CD8-positive, alpha-beta memory T cell (primary cell): ENCODE data around the gene DYNLT2B. TPM values are rescaled to one million over a fixed set of nuclear protein-coding genes. Genes with fewer than 3 reads are reported as not detected.
"Not testable (repeated sequence)": the region's sequence is repeated elsewhere in the genome, so short reads cannot be mapped to it uniquely, and the experiment has no call there.

ENCODE experiments used
- CTCF ChIA-PET: fragments of 350-600 bp; sonication (Branson Sonifier 250); formaldehyde crosslinking; loops from one replicate; lab custom pipeline; 2021; ENCODE audit warnings: antibody characterized with exemption; lab: Charles Lee
- POLR2A ChIA-PET: fragments of 350-600 bp; sonication (Branson Sonifier 250); formaldehyde crosslinking; loops from one replicate; lab custom pipeline; 2021; ENCODE audit warnings: antibody characterized with exemption; lab: Charles Lee
- DNase-seq, 5 donors: peaks; one replicate each; pipeline versions ENCODE4 v3.0.0 to v3.0.0-alpha.2; 2020 to 2022; ENCODE audit warnings: mixed read lengths in 1 of 5
- H3K27ac ChIP-seq: one replicate; pipeline ENCODE4 v1.7.0; 2013; ENCODE audit warnings: low read depth, mild to moderate bottlenecking, low read length, moderate library complexity
- H3K27me3 ChIP-seq: 2 replicates; pipeline ENCODE4 v1.7.0; 2013; ENCODE audit warnings: low read length, mild to moderate bottlenecking; ENCODE audit not compliant: insufficient read depth, poor library complexity, severe bottlenecking
- H3K36me3 ChIP-seq: 2 replicates; pipeline ENCODE4 v1.7.0; 2013; ENCODE audit warnings: mild to moderate bottlenecking, low read length, moderate library complexity; ENCODE audit not compliant: insufficient read depth
- H3K4me1 ChIP-seq: 2 replicates; pipeline ENCODE4 v1.7.0; 2013; ENCODE audit warnings: mild to moderate bottlenecking, low read length, moderate library complexity; ENCODE audit not compliant: insufficient read depth
- H3K4me3 ChIP-seq: 2 replicates; pipeline ENCODE4 v1.7.0; 2013; ENCODE audit warnings: mild to moderate bottlenecking, low read length
- H3K9me3 ChIP-seq: 2 replicates; pipeline ENCODE4 v1.7.0; 2013; ENCODE audit warnings: mild to moderate bottlenecking, low read length
- H3K27ac Mint-ChIP-seq, 8 donors: one replicate each; pipeline ENCODE4 v1.8.0; 2020 to 2021; ENCODE audit warnings: mixed read lengths in 8 of 8, mild to moderate bottlenecking in 6 of 8, inconsistent platforms in 3 of 8, moderate library complexity in 3 of 8
- H3K27me3 Mint-ChIP-seq, 2 donors: one replicate each; pipeline ENCODE4 v1.8.0; 2020 to 2021; ENCODE audit warnings: mixed read lengths in 2 of 2, mild to moderate bottlenecking in 1 of 2, moderate library complexity in 1 of 2
- H3K36me3 Mint-ChIP-seq, 3 donors: one replicate each; pipeline ENCODE4 v1.8.0; 2020 to 2021; ENCODE audit warnings: mixed read lengths in 3 of 3, inconsistent platforms in 1 of 3, mild to moderate bottlenecking in 1 of 3
- H3K4me1 Mint-ChIP-seq, 3 donors: one replicate each; pipeline ENCODE4 v1.8.0; 2020 to 2021; ENCODE audit warnings: mixed read lengths in 3 of 3, inconsistent platforms in 1 of 3, mild to moderate bottlenecking in 1 of 3
- H3K4me3 Mint-ChIP-seq, 7 donors: one replicate each; pipeline ENCODE4 v1.8.0; 2020 to 2021; ENCODE audit warnings: mixed read lengths in 7 of 7, mild to moderate bottlenecking in 6 of 7, moderate library complexity in 4 of 7, inconsistent platforms in 2 of 7
- H3K9me3 Mint-ChIP-seq, 5 donors: one replicate each; pipeline ENCODE4 v1.8.0; 2020 to 2022; ENCODE audit warnings: mixed read lengths in 5 of 5, mild to moderate bottlenecking in 3 of 5, moderate library complexity in 2 of 5, inconsistent platforms in 1 of 5
- polyA plus RNA-seq: library from polyadenylated mRNA; unstranded; fragments of 300-500 nt; fragmentation: Illumina TruSeq; gene quantifications from one replicate; pipeline ENCODE4 v1.2.3, GENCODE V29; 2021
- total RNA-seq, 2 experiments: library from RNA; stranded (reverse); gene quantifications; one replicate each; pipeline ENCODE4 v1.2.3, GENCODE V29; 2021

Gene DYNLT2B
- 10 to 100 TPM in 1 of 2 experiments, 1 to 10 TPM in 1; 8.6 to 10.7 TPM for total RNA-seq
- 10.9 TPM for polyA plus RNA-seq

GRCh38 chr3:196317687-196318467 lies at the start of gene DYNLT2B:
TSS of gene DYNLT2B (minus strand) at chr3:196318240. CDS start at chr3:196318152, 88 bp downstream.
- POLR2A ChIA-PET: interaction anchor here (0.6 to 1.3 kb wide), 9 partner anchors 25 to 422 kb away, joined by 3 to 7 read pairs (median 4); partner anchors contain the start of genes PAK2 and UBXN7
- peak within 1 kb of the TSS; percentile 83 for H3K4me3 ChIP-seq
- CTCF ChIA-PET: interaction anchor here (1.5 kb wide), 2 partner anchors 44 to 65 kb away, joined by 3 to 5 read pairs; no protein-coding TSS in a partner anchor
- no peaks in the 10 kb centered on the region for H3K4me1 ChIP-seq
- Mint-ChIP-seq H3K4me3 (peak within 1 kb of the TSS; percentile 90 to 97 (median 95)), H3K4me1 (peaks cover 1 to 16% (median 12%) of the 10 kb centered on the region in 3 donors), H3K9me3 (no peaks in the 10 kb centered on the region), H3K27ac (peak within 1 kb of the TSS; percentile 94 to 99 (median 97)), H3K36me3 (peaks cover 0 to 5% (median 0%) of the 10 kb centered on the region in 3 donors), H3K27me3 (peaks cover 0 to 2% of the 10 kb centered on the region in 2 donors)
- H3K27me3 ChIP-seq: no peaks in the 10 kb centered on the region
- DNase-seq: peak; percentile 82 to 90 (median 88)
- H3K9me3 ChIP-seq: no peaks in the 10 kb centered on the region
- peak within 1 kb of the TSS; percentile 88 for H3K27ac ChIP-seq
- H3K36me3 ChIP-seq: no peaks in the 10 kb centered on the region

GRCh38 chr3:196365736-196366135 lies 47.7 kb upstream of the DYNLT2B start:
- Mint-ChIP-seq H3K27me3 (no peaks in the 10 kb centered on the region), H3K27ac (peak overlapping the region in 2 of 8 donors; percentile 4 to 20), H3K4me3 (no peak overlapping the region), H3K36me3 (peaks cover 5 to 71% (median 28%) of the 10 kb centered on the region in 3 donors), H3K4me1 (peaks cover 0 to 8% (median 6%) of the 10 kb centered on the region in 3 donors), H3K9me3 (no peaks in the 10 kb centered on the region)
- Histone ChIP-seq H3K27me3 (no peaks in the 10 kb centered on the region), H3K36me3 (peaks cover 18% of the 10 kb centered on the region), H3K9me3 (no peaks in the 10 kb centered on the region), H3K27ac (no peak overlapping the region), H3K4me1 (no peaks in the 10 kb centered on the region), H3K4me3 (no peak overlapping the region)
- POLR2A ChIA-PET: no interaction called here
- CTCF ChIA-PET: no interaction called here
- DNase-seq: no peak

GRCh38 chr3:196360586-196360985 lies 42.5 kb upstream of the DYNLT2B start:
- peaks cover 0 to 1% (median 0%) of the 10 kb centered on the region in 5 donors for H3K9me3 Mint-ChIP-seq
- no peak for DNase-seq
- H3K4me1 ChIP-seq: no peaks in the 10 kb centered on the region
- peaks cover 14 to 35% (median 30%) of the 10 kb centered on the region in 3 donors for H3K4me1 Mint-ChIP-seq
- ChIA-PET CTCF (no interaction called here), POLR2A (no interaction called here)
- H3K27me3 ChIP-seq: no peaks in the 10 kb centered on the region
- no peaks in the 10 kb centered on the region for H3K9me3 ChIP-seq
- H3K4me3 Mint-ChIP-seq: peak overlapping the region in 1 of 7 donors; percentile 69
- no peak overlapping the region for H3K27ac Mint-ChIP-seq
- no peak overlapping the region for H3K4me3 ChIP-seq
- peaks cover 12 to 84% (median 43%) of the 10 kb centered on the region in 3 donors for H3K36me3 Mint-ChIP-seq
- H3K27ac ChIP-seq: no peak overlapping the region
- H3K27me3 Mint-ChIP-seq: peaks cover 0 to 2% of the 10 kb centered on the region in 2 donors
- peaks cover 35% of the 10 kb centered on the region for H3K36me3 ChIP-seq

DNA sequence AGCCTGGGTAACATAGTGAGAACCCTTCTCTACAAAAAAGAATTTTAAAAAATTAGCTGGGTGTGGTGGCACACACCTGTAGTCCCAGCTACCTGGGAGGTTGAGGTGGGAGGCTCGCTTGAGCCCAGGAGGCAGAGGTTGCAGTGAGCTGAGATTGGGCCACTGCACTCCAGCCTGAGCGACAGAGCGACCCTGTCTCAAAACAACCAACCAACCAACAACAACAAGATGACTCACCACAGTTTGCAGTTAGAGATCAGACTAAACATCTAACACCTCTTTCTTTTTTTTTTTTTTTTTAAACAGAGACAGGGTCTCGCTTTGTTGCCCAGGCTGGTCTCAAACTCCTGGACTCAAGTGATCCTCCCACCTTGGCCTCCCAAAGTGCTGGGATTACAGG lies 40.5 kb upstream of the DYNLT2B start:
- H3K27me3 Mint-ChIP-seq, DNase-seq, H3K4me1 ChIP-seq, H3K27me3 ChIP-seq, H3K4me3 Mint-ChIP-seq, H3K4me3 ChIP-seq, H3K27ac ChIP-seq, H3K9me3 ChIP-seq, H3K9me3 Mint-ChIP-seq: not testable (repeated sequence)
- ChIA-PET CTCF (interaction anchor here (0.9 to 1.6 kb wide), 2 partner anchors 9 to 12 kb away, joined by 3 read pairs; no protein-coding TSS in a partner anchor), POLR2A (interaction anchor here (0.5 to 1.2 kb wide), 2 partner anchors 22 to 74 kb away, joined by 3 to 5 read pairs; partner anchors contain the start of gene UBXN7)
- peaks cover 47% of the 10 kb centered on the region for H3K36me3 ChIP-seq
- Mint-ChIP-seq H3K36me3 (peaks cover 12 to 88% (median 45%) of the 10 kb centered on the region in 3 donors), H3K4me1 (peaks cover 14 to 31% (median 27%) of the 10 kb centered on the region in 3 donors), H3K27ac (peak overlapping the region in 3 of 8 donors; percentile 52 to 87 (median 81))

DNA sequence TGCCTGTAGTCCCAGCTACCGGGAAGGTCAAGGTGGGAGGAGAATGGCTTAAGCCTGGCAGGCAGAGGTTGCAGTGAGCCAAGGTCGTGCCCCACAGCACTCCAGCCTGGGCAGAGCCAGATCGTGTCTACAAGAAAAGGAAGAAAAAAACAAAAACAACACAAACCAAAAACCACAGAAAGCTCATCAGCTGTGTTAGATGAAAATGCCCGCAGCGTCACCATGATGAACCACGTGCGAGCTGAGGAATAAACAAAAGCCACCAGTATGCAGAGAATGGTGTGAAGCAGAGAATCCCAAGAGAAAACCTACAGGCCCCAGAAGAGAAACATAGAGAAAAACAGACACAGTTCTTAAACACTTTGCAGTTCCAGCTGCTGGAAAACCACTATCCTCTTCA lies 39.9 kb upstream of the DYNLT2B start:
- Histone ChIP-seq H3K9me3 (no peaks in the 10 kb centered on the region), H3K36me3 (peaks cover 47% of the 10 kb centered on the region), H3K27ac (no peak overlapping the region), H3K4me1 (no peaks in the 10 kb centered on the region), H3K4me3 (no peak overlapping the region), H3K27me3 (no peaks in the 10 kb centered on the region)
- Mint-ChIP-seq H3K9me3 (peaks cover 0 to 1% (median 0%) of the 10 kb centered on the region in 5 donors), H3K27me3 (peaks cover 0 to 2% of the 10 kb centered on the region in 2 donors), H3K27ac (peak overlapping the region; percentile 9 to 87 (median 68)), H3K4me1 (peaks cover 14 to 31% (median 27%) of the 10 kb centered on the region in 3 donors), H3K36me3 (peaks cover 12 to 87% (median 48%) of the 10 kb centered on the region in 3 donors), H3K4me3 (peak overlapping the region in 3 of 7 donors; percentile 2 to 54 (median 34))
- POLR2A ChIA-PET: interaction anchor here (1.2 kb wide), 1 partner anchor 75 kb away, joined by 5 read pairs; the partner anchor contains the start of gene UBXN7
- CTCF ChIA-PET: interaction anchor here (0.9 to 1.6 kb wide), 2 partner anchors 8 to 12 kb away, joined by 3 read pairs; no protein-coding TSS in a partner anchor
- DNase-seq: peak in 3 of 5 donors; percentile 2 to 22 (median 7)

DNA sequence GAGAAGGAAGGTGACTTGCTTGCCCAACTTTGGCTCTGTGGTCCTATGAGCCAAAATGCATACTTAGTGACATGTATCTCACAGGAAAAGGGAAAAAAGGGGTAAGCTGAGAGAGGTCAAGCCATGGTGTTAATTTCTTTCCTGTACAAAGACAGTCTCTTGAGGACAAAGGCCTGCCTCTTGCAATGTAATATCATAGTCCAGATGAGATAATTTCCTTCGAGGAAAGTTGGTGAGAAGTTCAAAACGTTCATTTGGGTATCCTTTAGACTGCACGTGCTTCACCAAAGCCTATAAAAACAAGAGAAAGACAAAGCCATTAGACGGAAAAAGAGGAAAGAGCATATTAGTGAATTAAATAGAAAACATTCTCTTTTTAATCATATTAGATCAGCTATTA lies 38.5 kb upstream of the DYNLT2B start:
- Mint-ChIP-seq H3K27me3 (peaks cover 0 to 2% of the 10 kb centered on the region in 2 donors), H3K9me3 (peaks cover 0 to 1% (median 0%) of the 10 kb centered on the region in 5 donors), H3K4me1 (peaks cover 14 to 31% (median 27%) of the 10 kb centered on the region in 3 donors), H3K4me3 (no peak overlapping the region), H3K36me3 (peaks cover 12 to 81% (median 43%) of the 10 kb centered on the region in 3 donors), H3K27ac (no peak overlapping the region)
- DNase-seq: no peak
- Histone ChIP-seq H3K27ac (no peak overlapping the region), H3K4me3 (no peak overlapping the region), H3K9me3 (no peaks in the 10 kb centered on the region), H3K27me3 (no peaks in the 10 kb centered on the region), H3K36me3 (peaks cover 40% of the 10 kb centered on the region), H3K4me1 (no peaks in the 10 kb centered on the region)
- POLR2A ChIA-PET: no interaction called here
- CTCF ChIA-PET: no interaction called here

GRCh38 chr3:196355668-196356067 lies 37.6 kb upstream of the DYNLT2B start:
- H3K27ac ChIP-seq: no peak overlapping the region
- Mint-ChIP-seq H3K27ac (no peak overlapping the region), H3K4me3 (no peak overlapping the region), H3K4me1 (peaks cover 14 to 29% (median 27%) of the 10 kb centered on the region in 3 donors), H3K27me3 (peaks cover 0 to 2% of the 10 kb centered on the region in 2 donors), H3K36me3 (peaks cover 7 to 79% (median 38%) of the 10 kb centered on the region in 3 donors), H3K9me3 (peaks cover 0 to 1% (median 0%) of the 10 kb centered on the region in 5 donors)
- CTCF ChIA-PET: no interaction called here
- H3K27me3 ChIP-seq: no peaks in the 10 kb centered on the region
- no peaks in the 10 kb centered on the region for H3K9me3 ChIP-seq
- no peaks in the 10 kb centered on the region for H3K4me1 ChIP-seq
- no peak overlapping the region for H3K4me3 ChIP-seq
- H3K36me3 ChIP-seq: peaks cover 31% of the 10 kb centered on the region
- no peak for DNase-seq
- POLR2A ChIA-PET: no interaction called here
